Stimulated activated CD8-positive, alpha-beta memory T cell treated with anti-CD3 and anti-CD28 coated beads, Interleukin-12 subunit alpha, Interleukin-12 subunit beta, amount 100 ng/mL, for 24 hours (primary cell): Measurements from ENCODE around the gene AMPD3.

Experiments
- DNase-seq: peaks from one replicate; pipeline ENCODE4 v3.0.0-alpha.2; 2020; ENCODE audit errors: extremely low read depth

The AMPD3 gene

DNA sequence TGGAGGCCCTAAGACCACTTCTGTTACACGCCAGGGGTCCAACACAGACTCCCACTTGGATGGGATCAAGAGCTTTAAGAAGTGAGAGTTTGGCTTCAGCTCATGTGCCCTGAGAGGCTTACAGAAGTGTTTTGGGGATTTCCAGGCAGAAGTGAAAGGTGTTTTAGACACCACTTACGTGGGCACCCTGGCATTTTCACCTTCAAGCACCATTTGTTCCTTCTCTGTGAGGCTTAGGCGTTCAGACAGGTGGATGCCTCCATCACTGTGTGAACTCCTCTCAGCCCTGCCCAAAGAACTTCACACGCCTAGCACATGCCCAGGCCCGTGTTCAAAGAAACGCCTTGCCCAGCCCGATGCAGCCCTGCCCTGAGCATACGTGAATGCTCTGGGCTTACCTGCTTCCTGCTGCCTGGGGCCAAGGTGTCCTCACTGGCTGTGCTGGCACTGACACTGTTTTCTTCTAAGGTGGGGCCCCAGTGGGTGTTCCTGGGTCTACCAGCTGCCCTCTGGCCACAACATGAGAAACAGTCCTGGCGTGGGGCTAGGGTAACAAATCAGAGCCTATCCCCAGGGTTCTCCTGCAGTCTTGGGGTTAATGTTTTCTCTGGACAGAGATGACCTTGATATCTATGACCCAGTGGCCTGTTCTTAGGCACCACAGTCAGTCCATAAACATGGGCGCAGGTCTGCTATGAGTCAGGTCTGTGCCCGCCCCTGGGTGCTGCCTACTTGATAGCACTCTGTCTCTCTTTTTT is 34.0 kb downstream of the AMPD3 start:
- no peak for DNase-seq

DNA sequence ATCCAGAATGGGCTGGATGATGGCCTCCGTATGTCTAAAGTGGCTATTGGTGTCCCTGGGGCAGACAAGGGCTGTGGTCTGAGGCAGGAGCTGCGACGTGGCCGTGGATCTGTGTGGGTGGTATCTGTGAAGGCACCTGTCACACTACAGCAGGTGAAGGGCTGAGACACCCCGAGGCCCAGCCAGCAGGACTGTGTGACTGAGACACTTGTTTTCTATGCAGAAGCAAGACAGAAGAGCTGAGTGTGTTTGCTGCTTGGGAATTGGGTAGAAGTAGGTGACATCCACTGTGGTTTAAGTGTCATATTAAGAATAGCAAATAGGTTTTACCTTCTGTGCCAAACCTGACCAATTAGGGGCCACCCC is 35.0 kb downstream of the AMPD3 start:
- no peak for DNase-seq

DNA sequence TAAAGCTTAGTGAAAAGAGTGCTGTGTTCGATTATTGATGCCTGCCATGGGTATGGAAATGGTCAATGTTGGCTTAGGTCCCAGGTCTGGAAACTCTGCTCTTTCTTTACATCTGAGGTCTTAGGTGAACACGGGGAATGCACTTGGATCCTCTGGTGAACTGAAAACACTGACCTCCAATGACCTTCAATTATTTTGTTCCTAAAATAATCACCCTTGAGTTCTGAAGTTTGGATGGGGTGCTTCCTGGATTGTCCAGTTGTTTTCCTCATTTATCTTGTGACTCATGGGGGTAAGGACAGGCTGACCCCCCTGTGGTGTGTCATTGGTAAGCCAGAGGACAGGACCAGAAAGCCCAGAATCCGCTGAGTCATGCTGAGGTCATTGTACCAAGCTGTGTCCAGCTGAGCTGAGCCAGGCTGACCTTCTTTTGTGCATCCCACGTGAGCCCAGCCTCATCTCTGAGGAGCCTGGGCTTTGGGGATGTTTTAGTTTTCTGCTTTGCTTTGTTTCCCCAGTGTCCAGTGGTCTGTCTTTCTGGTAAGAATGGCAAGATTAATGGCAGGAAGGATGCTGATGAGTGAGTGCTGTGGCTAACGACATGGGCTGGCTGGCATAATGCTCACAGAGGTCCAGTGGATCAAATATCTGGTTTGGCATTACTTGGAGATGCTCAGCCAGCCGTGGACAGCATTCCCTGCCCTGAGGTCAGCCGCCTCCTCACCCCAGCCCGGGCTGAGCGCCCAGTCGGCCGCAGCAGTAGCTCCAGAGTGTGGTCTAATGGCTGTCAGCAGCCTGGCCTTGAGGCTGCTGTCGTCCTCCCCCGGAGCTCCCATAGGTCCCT is 35.6 kb downstream of the AMPD3 start:
- no peak for DNase-seq

DNA sequence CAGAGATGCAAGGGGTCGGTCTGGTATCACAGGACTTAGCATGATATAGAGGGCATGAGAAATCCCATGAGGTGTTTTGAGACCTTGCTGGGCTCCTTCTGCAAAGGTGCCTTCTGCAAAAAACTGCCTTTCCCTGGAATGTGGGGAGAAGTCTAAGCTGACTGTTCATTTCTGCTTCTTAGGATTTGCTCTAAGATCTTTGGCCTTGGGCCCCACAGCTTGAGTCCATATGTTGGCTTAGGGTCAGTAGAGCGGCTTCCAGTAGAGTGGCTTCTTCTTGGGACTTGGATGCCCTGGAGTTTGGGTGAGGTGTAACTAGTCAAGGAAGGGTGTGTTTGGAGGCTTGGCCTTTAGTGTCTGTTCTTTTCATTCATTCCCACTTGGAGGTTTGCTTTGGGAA is 37.0 kb downstream of the AMPD3 start:
- no peak for DNase-seq

DNA sequence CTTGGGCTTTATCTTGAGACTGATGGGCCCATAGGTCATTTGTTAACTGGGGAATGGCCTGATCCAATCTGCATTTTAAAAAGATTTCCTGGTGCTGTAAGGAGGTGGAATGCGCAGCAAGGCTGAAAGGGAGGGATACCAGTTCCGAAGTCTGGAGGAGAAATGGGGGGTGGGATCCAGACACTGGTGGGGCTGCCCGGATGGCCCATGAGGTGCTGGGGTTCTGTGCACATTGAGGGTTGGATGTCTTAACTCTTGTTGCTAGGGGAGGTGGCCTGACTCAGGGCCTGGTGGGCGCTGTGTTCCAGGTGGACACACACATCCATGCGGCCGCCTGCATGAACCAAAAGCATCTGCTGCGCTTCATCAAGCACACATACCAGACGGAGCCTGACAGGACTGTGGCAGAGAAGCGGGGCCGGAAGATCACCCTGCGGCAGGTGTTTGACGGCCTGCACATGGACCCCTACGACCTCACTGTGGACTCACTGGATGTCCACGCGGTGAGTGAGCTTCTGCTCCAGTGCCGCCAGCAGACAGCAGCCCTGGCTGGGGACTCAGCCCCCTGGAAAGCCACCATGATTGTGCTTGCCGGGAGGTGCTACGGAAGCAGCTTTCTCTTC is 38.1 kb downstream of the AMPD3 start:
- DNase-seq = no peak

DNA sequence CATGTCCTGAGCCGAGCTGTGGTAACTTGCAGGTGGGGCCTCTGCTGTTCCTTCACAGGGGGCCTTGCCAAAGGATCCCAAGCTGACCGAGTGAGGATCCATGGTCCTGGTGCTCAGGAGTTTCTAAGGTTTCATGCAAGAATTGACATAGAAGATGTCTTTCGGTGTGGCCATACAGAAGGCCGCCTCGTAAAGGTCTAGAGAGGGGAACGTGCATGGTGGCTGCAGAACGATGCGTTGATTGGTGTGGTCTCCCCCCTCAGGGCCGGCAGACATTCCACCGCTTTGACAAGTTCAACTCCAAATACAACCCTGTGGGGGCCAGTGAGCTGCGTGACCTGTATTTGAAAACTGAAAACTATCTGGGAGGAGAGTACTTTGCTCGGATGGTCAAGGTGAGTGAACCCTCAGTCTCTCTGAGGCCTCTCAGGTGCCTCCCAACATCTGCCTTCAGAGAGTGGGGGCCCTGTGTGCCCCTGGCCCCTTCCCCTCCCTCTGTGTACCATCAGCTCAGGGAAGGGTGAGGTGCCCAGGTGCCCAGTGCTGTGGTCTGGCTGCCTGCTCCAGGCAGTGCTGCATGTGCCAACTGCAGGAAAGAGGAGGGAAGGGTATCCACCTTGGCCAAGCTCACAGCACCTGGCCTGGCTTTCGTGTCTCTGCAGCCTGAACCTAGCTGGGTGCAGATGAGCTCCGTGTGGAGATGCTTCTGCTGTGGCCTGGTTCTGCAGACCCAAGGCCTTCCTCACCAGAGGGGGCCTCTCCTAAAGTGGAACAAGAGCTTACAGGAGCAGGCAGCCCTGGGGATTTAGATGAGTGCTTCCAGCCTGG is 39.8 kb downstream of the AMPD3 start:
- no peak for DNase-seq

DNA sequence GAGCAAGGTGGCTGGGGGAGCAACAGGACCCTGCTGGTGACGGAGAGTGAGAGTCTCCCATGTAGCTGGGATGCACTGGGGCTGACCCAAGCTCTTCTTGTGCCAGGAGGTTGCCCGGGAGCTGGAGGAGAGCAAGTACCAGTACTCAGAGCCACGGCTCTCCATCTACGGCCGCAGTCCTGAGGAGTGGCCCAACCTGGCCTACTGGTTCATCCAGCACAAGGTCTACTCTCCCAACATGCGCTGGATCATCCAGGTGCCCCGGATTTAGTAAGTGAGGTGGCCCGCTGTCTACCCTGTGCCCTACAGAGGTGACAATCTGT is 40.4 kb downstream of the AMPD3 start:
- DNase-seq = no peak

DNA sequence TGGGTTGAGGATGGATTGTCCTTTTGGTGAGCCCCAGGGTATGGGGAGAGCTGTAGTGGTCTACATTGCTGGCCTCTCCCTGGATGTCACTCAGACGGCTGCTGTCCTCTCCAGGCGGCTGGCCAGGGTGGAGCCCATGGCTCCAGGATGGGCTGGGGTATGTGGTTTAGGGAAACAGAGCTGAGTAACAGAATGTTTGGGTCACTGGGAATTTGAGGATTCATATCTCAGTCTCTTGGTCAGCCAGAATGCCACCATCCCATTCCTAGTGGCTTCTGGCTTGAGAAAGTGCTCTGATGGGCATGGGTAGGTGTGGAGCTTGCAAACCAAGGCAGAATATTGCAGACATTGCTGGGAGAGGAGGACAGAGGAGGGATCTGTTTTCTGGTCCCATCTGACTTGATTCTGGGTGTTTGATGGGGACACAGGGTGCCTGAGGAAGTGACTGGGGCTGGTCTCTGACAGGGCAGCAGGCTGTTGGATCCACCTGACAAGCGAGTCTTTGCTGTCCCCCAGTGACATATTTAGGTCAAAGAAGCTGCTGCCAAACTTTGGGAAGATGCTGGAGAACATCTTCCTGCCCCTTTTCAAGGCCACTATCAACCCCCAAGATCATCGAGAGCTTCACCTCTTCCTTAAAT is 41.4 kb downstream of the AMPD3 start:
- DNase-seq = no peak

DNA sequence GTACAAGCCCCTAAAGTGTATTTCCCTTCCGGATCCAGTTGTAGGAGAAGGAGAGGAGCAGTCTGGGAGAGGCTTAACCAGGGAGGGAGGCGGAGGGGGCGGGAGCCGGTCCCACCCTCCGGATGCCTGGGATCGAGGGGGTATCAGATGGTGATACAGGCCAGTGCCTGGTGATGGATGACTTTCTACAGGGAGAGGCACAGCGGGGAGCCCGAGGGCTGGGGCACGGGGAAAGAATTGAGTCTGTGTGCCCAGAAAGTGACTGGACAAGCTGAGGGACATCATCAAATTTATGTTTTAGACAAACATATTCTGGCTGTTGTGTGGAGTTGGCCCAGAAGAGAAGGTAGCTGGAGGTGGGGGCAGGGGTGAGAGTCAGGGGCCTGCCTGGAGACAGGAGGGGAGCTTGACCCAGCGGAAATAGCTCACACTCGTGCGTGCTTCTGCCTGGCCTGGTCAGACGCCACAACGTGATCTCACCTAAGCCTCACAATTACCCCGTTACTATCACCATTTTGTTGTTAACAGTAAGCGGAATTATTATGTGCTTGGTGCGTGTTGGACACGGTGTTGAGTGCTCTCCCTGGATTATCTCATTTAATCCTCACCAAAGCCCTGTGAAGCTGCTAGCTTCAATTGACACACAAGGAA is 42.4 kb downstream of the AMPD3 start:
- no peak for DNase-seq

DNA sequence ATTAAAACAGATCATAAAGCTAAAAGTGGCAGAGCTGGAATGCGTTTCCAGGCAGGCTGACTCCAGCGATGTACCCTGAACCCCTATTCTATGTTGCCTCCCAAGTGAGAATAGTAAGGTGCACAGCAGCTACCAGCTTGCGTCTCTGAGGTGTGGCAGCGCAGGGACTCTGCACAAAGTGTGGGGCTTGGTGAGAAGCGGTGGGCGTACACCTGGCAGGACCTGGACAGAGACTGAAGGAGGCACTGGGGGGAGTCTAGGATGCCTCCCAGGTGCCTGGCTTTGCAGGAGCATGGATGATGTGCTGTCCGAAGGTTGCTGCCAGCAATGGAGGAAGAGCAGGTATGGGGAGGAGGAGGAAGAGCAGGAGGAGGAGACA is 42.9 kb downstream of the AMPD3 start:
- no peak for DNase-seq

DNA sequence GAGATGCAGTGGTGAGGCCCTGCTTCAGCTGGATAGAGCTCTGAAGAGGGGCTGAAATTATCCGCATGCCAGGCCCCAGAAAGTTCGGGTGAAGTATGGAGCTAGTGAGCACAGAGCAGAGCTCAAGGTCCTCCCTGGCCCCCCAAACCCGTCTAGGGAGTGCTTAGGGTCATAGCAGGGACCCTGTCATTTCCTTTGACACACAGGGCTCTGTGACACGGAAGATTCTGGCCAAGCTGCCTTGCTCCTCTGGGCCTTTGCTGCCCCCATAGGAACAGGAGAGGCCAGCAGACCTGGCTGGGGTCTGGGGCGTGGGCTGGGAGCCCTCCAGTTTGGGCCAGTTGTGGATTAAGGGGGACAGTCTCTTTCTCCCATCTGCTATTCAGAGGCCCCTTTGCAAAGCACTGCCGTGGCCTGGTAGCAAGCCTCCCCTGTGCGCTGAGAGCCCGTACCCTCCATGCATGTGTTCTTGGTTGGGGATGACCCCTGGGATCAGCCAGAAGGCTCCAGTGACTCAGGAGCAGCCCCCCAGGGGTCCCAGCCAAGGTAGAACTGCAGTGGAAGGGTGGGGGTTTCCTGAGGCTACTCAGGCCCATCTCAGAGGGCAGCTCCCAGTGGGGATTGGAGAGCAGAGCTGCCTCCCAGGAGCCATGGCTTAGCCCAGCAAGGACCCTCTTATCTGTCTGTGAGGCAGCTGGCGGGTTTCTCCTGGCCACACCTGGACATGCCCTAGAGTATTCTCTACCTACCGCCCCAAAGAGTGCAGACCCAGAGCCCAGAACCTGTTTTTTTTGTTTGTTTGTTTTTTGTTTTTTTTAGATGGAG is 43.6 kb downstream of the AMPD3 start:
- no peak for DNase-seq

DNA sequence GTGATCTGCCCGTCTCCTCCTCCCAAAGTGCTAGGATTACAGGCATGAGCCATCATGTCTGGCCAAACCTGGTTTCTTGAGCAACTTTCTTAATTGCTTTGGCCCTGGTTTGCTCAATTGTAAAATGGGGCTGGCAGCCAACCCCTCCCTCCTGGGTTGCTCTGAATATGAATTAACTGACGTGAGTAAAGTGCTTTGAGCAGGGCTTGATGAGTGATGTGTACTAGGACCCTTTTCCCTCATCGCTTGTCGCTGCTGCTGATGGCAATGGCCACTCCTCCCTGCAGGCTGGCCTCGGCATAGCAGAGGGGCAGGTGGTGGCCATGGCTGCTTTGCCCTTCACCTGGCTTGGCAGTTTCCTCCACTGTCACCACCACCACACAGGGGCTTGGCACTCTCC is 44.4 kb downstream of the AMPD3 start:
- no peak for DNase-seq

DNA sequence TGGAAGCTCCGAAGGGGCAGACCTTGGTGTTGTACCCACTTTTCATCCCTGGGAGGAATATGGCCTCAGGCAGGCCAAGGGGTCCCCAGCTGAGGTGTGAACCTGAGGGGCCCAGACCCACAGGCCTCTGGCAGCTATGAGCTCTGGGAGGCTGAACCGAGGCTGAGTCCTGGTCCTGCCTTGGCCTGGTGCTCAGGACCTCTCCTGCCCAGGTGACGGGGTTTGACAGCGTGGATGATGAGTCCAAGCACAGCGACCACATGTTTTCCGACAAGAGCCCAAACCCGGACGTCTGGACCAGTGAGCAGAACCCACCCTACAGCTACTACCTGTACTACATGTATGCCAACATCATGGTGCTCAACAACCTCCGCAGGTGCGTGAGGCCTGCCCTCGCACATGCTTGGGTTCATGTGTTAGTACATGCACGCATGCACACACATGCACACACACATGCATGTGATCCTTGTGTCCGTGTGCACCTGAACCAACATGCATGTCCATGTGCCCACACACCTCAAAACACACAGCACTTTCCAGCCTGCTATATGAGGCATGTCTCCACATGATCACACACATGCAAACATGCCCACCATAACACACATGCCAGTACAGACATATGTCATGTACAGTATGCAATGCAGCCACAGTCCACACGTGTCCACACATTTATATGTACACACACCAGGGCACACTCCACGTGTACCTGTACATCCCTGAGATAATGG is 45.0 kb downstream of the AMPD3 start:
- no peak for DNase-seq

DNA sequence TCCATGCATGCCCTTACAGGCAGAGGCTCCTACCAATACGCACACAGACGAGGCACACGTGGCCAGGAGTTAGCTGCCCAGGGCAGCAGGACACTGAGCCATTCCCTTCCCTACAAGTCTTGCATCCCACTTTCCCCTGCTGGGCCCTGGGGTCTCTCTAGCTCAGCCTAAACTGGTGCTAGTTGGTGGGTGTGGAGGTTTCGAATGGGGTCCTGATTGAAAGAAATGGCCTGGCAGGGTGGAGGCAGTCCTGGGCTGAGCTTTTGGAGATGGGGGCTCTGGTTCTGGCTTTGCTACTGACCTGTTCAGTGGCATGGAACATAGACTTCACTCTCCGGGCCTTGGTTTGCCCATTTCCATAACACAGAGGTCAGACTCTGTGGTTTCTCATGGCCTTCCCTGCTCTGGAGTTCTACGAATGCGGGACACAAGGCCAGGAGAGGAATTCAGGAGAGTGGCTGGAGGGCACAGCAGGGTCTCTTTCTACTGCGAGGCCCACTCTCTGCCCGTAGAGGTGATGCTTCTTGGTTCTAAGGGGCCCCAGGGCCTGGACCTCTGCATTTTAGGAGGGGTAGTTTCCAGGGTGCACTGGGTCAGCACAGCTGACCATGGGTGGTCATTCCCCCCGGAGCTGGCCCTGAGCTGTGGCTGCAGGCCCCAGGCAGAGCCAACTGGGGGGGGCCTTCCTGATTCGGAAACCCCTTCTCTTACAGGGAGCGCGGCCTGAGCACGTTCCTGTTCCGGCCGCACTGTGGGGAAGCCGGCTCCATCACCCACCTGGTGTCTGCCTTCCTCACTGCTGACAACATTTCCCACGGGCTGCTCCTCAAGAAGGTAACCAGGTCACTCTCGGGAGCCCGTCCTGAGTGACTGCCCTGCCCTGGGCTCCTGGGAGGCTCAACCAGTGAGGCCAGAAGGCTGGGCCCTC is 46.0 kb downstream of the AMPD3 start:
- no peak for DNase-seq

DNA sequence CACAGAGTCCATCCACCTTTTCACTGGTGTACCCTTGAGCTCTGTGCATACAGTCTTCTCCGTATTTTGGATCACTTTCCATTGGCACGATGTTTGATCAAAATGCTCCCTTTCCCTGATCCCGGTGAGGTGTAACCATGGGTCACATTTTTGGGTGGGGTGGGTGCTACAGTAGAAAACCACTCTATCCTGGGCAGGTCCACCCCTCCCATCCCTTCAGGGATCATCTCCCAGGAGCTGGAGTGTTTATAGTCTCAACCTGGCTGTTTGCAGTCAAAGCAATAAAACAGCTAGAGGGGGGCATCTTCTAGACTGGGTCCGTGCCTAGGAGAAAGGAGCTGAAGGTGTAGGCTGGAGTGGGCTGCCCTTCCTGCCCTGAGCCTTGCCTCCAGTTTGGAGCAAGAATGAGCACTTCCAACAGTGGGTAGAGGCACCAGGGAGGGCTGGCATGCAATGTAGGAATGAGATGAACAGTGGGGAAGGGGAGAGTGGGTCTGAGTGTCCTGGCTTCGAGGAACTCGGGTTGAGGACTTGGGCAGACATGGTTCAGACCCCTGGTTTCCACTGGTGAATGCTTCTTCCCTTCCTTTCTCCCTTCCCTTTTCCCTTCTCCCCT is 47.1 kb downstream of the AMPD3 start:
- no peak for DNase-seq

DNA sequence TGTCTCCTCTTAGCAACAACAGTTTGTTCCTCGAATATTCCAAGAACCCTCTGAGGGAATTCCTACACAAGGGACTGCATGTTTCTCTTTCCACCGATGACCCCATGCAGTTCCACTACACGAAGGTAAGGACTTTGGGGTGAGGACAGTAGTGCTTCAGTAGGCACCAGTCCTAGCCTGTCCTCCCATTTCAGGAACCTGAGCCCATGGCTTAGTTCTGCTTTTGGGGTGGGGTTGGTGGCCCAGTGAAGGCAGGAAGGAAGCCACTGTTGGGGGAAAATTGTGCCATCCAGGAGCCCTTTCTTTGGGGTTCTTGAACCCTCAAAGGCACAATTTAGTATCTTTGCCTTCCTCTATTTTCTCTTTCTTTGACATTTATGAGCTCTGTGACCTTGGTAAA is 47.7 kb downstream of the AMPD3 start:
- no peak for DNase-seq

DNA sequence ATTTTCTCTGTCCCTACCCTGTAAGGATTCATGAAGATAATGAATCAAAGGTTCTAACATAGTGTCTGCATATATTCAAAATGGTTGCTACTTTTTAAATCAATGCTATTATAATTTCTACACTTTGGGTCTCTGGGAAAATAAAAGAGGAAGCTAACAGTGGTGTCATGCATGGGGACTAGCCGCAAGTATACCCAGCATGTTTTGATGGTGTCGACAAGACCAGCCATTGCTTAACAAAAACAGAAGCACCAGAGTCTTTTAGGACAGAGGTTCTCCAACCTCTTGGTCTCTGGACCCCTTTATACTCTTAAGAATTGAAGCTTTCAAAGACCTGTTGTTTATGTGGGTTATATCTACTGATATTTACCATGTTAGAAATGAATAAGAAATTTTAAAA is 48.2 kb downstream of the AMPD3 start:
- DNase-seq = no peak
